SH-SY5Y (cell line): ENCODE measurements around the gene KCNH2.

Experiments
- GATA2 ChIP-seq: IDR thresholded peaks from 2 replicates; pipeline ENCODE4 v1.6.1; 2011; ENCODE audit warnings: mild to moderate bottlenecking, low read depth, low read length
- GATA3 ChIP-seq: IDR thresholded peaks from 2 replicates; pipeline ENCODE4 v1.6.1; 2011; ENCODE audit warnings: low read depth, mild to moderate bottlenecking, low read length, moderate library complexity

GRCh38 chr7:151025924-151026671 is 48.0 kb upstream of the KCNH2 start:
- TF ChIP-seq GATA3 (no peak), GATA2 (no peak)
